Mucosa of rectum (tissue), 2 donors: ENCODE data around the gene CELA3B.
"Not testable (repeated sequence)": the region's sequence is repeated elsewhere in the genome, so short reads cannot be mapped to it uniquely, and the experiment has no call there.

ENCODE experiments used
- H3K27ac ChIP-seq, 2 donors: one replicate each; pipeline ENCODE4 v1.7.0; 2013; ENCODE audit warnings: inconsistent platforms in 2 of 2, low read depth in 2 of 2, low read length in 2 of 2
- H3K27me3 ChIP-seq, 2 donors: one replicate each; pipeline ENCODE4 v1.7.0; 2013; ENCODE audit warnings: low read length in 2 of 2; ENCODE audit not compliant: control insufficient read depth in 2 of 2, insufficient read depth in 2 of 2
- H3K36me3 ChIP-seq, 2 donors: one replicate each; pipeline ENCODE4 v1.7.0; 2013; ENCODE audit warnings: low read length in 2 of 2; ENCODE audit not compliant: control insufficient read depth in 2 of 2, insufficient read depth in 2 of 2
- H3K4me1 ChIP-seq, 2 donors: one replicate each; pipeline ENCODE4 v1.7.0; 2013; ENCODE audit warnings: low read length in 2 of 2, mild to moderate bottlenecking in 1 of 2; ENCODE audit not compliant: control insufficient read depth in 2 of 2, insufficient read depth in 2 of 2
- H3K4me3 ChIP-seq, 2 donors: one replicate each; pipeline ENCODE4 v1.7.0; 2013; ENCODE audit warnings: low read length in 2 of 2
- H3K9ac ChIP-seq, 2 donors: one replicate each; pipeline ENCODE4 v1.7.0; 2013; ENCODE audit warnings: low read length in 2 of 2, low read depth in 1 of 2, mild to moderate bottlenecking in 1 of 2
- H3K9me3 ChIP-seq, 2 donors: one replicate each; pipeline ENCODE4 v1.7.0; 2013; ENCODE audit warnings: low read length in 2 of 2; ENCODE audit not compliant: control insufficient read depth in 2 of 2
- donor health status: healthy.
- donor health status: Normal muscosa, but diverticular disease.

Gene CELA3B

GRCh38 chr1:22026924-22027289 lies 50.1 kb downstream of the CELA3B start:
- Histone ChIP-seq H3K27ac (no peak overlapping the region), H3K4me1 (peaks cover 14 to 20% of the 10 kb centered on the region in 2 donors), H3K9ac (no peak overlapping the region), H3K27me3 (no peaks in the 10 kb centered on the region), H3K36me3 (no peaks in the 10 kb centered on the region), H3K9me3 (no peaks in the 10 kb centered on the region), H3K4me3 (no peak overlapping the region)

GRCh38 chr1:22030057-22030456 lies 53.2 kb downstream of the CELA3B start:
- no peak overlapping the region for H3K9ac ChIP-seq
- no peaks in the 10 kb centered on the region for H3K27me3 ChIP-seq
- H3K4me3 ChIP-seq, result no peak overlapping the region
- peaks cover 10 to 14% of the 10 kb centered on the region in 2 donors for H3K4me1 ChIP-seq
- no peak overlapping the region for H3K27ac ChIP-seq
- no peaks in the 10 kb centered on the region for H3K36me3 ChIP-seq
- no peaks in the 10 kb centered on the region for H3K9me3 ChIP-seq

GRCh38 chr1:22030473-22030872 lies 53.7 kb downstream of the CELA3B start:
- Histone ChIP-seq H3K4me3 (no peak overlapping the region), H3K27me3 (no peaks in the 10 kb centered on the region), H3K27ac (no peak overlapping the region), H3K36me3 (no peaks in the 10 kb centered on the region), H3K9ac (no peak overlapping the region), H3K4me1 (peaks cover 9 to 14% of the 10 kb centered on the region in 2 donors), H3K9me3 (no peaks in the 10 kb centered on the region)

- Histone ChIP-seq H3K27me3 (no peaks in the 10 kb centered on the region), H3K9ac (peak overlapping the region in 1 of 2 donors; percentile 39), H3K27ac (peak overlapping the region; percentile 76 to 81), H3K36me3 (no peaks in the 10 kb centered on the region), H3K4me1 (peaks cover 4 to 8% of the 10 kb centered on the region in 2 donors), H3K4me3 (peak overlapping the region; percentile 26 to 51), H3K9me3 (no peaks in the 10 kb centered on the region)
Measured at GRCh38 chr1:22031214-22031962, 54.6 kb downstream of the CELA3B start.

GRCh38 chr1:22034834-22035233 lies 58.0 kb downstream of the CELA3B start:
- not testable (repeated sequence) for H3K4me1 ChIP-seq, H3K27me3 ChIP-seq, H3K9ac ChIP-seq, H3K4me3 ChIP-seq, H3K9me3 ChIP-seq, H3K27ac ChIP-seq, H3K36me3 ChIP-seq

- Histone ChIP-seq H3K27ac (no peak overlapping the region), H3K4me3 (no peak overlapping the region), H3K9me3 (no peaks in the 10 kb centered on the region), H3K4me1 (peaks cover 7 to 9% of the 10 kb centered on the region in 2 donors), H3K27me3 (no peaks in the 10 kb centered on the region), H3K36me3 (no peaks in the 10 kb centered on the region), H3K9ac (no peak overlapping the region)
Measured at GRCh38 chr1:22037520-22037919, 60.7 kb downstream of the CELA3B start.

- Histone ChIP-seq H3K4me1 (peaks cover 7 to 9% of the 10 kb centered on the region in 2 donors), H3K36me3 (no peaks in the 10 kb centered on the region), H3K27me3 (no peaks in the 10 kb centered on the region), H3K9me3 (no peaks in the 10 kb centered on the region), H3K4me3 (no peak overlapping the region), H3K27ac (no peak overlapping the region), H3K9ac (no peak overlapping the region)
Measured at GRCh38 chr1:22038036-22038435, 61.2 kb downstream of the CELA3B start.
